ENCODE data around the gene EFNA1.
A peak's percentile ranks its signal among the peaks of the same experiment; 100 is the strongest.

EFNA1 gene

GRCh38 chr1:155174324-155175280 lies 46.9 kb downstream of the EFNA1 start:
- no peak for DNase-seq (ENCODE audit: low spot score)

- DNase-seq (ENCODE audit: low spot score), result no peak
Observed at GRCh38 chr1:155175281-155175926, 47.7 kb downstream of the EFNA1 start.

- no peak for DNase-seq (ENCODE audit: low spot score)
Observed at GRCh38 chr1:155175927-155176371, 48.3 kb downstream of the EFNA1 start.

GRCh38 chr1:155176544-155177071 lies 48.9 kb downstream of the EFNA1 start:
- peak; percentile 75 for DNase-seq (ENCODE audit: low spot score)

GRCh38 chr1:155177192-155177917 lies 49.7 kb downstream of the EFNA1 start:
- DNase-seq (ENCODE audit: low spot score), result no peak

GRCh38 chr1:155177918-155178281 lies 50.2 kb downstream of the EFNA1 start:
- no peak for DNase-seq (ENCODE audit: low spot score)

DNA sequence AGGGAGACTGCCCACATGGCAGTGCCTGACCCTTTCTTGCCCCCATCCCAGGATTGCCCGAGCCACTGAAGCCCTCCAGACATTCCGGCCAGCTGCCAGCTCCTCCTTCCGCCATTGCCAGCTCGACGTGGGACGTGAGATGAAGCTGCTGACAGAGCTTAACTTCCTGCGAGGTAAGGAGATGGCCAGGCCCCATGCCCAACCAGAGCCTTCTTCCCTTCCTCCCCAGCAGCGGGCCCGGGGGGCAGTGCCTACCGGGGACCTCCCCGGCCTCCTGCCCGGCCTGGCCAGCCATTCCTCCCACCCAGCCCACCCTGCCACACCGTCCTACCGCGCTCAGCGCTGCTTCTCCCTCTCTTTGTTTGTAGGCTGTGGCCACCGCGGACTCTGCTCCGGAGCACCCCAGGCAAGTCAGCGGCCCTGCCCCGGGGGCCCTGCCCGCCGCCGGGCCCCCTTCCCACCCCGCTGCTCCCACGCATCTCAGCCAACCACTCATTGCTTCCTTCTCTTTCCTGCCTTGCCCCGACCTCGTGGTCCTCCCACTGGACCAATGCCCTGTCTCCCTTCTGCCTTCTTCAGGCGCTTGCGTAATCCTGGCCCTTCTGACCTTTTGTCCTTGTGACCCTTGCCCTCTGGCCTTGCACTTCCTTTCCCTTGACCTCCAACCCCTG lies 50.9 kb downstream of the EFNA1 start:
- DNase-seq (ENCODE audit: low spot score), result no peak

- DNase-seq (ENCODE audit: low spot score), result no peak
Observed at GRCh38 chr1:155179112-155180031, 51.7 kb downstream of the EFNA1 start.

DNA sequence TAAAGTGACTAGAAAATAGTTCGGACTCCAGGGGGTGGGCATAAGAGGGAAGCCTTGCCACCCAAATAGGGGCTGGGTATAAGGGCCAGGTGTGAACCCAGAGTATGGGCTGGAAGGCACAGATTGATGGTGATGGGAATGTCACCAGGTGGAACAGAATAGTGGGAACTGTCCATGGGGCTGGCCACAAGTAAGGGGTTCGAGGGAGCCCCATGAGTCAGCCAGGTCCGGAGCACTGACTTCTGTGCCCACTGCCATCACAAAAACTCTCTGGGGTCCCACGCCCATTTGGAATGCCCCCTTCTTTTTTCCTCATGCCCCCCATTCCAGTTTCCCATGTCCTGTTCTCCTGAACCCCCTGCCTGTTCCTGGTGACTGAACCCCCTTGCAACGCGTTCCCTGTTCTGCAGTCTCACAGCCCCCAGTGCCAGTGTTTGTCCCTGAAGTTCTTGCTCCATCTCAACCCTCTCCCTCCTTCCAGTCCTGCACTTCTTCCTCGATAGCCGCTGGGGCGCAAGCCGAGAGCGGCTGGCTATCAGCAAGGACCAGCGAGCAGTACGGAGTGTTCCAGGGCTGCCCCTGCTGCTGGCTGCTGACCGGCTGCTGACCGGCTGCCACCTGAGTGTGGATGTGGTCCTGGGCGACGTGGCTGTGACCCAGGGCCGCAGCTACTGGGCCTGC lies 53.8 kb downstream of the EFNA1 start:
- no peak for DNase-seq (ENCODE audit: low spot score)

- DNase-seq (ENCODE audit: low spot score), result no peak
Observed at GRCh38 chr1:155182052-155182550, 54.4 kb downstream of the EFNA1 start.

DNA sequence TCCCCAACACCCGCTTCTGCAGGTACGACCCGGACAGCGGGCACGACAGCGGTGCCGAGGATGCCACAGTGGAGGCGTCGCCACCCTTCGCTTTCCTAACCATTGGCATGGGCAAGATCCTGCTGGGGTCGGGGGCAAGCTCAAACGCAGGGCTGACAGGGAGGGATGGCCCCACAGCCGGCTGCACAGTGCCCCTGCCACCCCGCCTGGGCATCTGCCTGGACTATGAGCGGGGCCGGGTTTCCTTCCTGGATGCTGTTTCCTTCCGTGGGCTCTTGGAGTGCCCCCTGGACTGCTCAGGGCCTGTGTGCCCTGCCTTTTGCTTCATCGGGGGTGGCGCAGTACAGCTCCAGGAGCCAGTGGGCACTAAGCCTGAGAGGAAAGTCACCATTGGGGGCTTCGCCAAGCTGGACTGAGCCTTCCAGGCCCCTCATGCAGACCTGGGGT lies 56.1 kb downstream of the EFNA1 start:
- DNase-seq (ENCODE audit: low spot score), result no peak

GRCh38 chr1:155184351-155184811 lies 56.7 kb downstream of the EFNA1 start:
- no peak for DNase-seq (ENCODE audit: low spot score)
